Measurements from ENCODE around the gene ZNF804A. TPM values are rescaled to one million over a fixed set of nuclear protein-coding genes. Genes with fewer than 3 reads are reported as not detected.

The ZNF804A gene
- total and polyA plus RNA-seq, 2 of the 8 experiments (the other 6 are each of a cell fraction or from before 2014, with no cell fraction given): 0.02 TPM; not detected in 1

DNA sequence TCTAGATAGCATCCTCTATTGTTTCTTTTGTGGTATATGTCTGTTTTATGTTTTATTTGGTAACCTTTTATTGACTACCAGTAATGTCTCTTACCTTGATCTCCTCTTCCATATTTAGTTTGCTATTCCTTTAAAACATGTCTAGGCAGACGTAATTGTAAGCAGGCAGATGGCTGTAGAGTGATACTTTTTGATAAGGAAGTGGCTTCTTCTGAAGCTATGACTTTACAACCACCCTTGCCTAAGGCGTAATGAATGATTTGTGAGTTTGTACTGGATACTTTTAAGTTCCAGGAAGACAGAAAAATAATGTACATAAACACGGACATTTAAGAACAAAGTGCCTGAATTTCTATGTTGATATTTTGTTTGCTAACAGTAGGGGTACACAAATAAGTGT, 85.6 kb downstream of the ZNF804A start (continued):
- TF ChIP-seq, protein P1, sequence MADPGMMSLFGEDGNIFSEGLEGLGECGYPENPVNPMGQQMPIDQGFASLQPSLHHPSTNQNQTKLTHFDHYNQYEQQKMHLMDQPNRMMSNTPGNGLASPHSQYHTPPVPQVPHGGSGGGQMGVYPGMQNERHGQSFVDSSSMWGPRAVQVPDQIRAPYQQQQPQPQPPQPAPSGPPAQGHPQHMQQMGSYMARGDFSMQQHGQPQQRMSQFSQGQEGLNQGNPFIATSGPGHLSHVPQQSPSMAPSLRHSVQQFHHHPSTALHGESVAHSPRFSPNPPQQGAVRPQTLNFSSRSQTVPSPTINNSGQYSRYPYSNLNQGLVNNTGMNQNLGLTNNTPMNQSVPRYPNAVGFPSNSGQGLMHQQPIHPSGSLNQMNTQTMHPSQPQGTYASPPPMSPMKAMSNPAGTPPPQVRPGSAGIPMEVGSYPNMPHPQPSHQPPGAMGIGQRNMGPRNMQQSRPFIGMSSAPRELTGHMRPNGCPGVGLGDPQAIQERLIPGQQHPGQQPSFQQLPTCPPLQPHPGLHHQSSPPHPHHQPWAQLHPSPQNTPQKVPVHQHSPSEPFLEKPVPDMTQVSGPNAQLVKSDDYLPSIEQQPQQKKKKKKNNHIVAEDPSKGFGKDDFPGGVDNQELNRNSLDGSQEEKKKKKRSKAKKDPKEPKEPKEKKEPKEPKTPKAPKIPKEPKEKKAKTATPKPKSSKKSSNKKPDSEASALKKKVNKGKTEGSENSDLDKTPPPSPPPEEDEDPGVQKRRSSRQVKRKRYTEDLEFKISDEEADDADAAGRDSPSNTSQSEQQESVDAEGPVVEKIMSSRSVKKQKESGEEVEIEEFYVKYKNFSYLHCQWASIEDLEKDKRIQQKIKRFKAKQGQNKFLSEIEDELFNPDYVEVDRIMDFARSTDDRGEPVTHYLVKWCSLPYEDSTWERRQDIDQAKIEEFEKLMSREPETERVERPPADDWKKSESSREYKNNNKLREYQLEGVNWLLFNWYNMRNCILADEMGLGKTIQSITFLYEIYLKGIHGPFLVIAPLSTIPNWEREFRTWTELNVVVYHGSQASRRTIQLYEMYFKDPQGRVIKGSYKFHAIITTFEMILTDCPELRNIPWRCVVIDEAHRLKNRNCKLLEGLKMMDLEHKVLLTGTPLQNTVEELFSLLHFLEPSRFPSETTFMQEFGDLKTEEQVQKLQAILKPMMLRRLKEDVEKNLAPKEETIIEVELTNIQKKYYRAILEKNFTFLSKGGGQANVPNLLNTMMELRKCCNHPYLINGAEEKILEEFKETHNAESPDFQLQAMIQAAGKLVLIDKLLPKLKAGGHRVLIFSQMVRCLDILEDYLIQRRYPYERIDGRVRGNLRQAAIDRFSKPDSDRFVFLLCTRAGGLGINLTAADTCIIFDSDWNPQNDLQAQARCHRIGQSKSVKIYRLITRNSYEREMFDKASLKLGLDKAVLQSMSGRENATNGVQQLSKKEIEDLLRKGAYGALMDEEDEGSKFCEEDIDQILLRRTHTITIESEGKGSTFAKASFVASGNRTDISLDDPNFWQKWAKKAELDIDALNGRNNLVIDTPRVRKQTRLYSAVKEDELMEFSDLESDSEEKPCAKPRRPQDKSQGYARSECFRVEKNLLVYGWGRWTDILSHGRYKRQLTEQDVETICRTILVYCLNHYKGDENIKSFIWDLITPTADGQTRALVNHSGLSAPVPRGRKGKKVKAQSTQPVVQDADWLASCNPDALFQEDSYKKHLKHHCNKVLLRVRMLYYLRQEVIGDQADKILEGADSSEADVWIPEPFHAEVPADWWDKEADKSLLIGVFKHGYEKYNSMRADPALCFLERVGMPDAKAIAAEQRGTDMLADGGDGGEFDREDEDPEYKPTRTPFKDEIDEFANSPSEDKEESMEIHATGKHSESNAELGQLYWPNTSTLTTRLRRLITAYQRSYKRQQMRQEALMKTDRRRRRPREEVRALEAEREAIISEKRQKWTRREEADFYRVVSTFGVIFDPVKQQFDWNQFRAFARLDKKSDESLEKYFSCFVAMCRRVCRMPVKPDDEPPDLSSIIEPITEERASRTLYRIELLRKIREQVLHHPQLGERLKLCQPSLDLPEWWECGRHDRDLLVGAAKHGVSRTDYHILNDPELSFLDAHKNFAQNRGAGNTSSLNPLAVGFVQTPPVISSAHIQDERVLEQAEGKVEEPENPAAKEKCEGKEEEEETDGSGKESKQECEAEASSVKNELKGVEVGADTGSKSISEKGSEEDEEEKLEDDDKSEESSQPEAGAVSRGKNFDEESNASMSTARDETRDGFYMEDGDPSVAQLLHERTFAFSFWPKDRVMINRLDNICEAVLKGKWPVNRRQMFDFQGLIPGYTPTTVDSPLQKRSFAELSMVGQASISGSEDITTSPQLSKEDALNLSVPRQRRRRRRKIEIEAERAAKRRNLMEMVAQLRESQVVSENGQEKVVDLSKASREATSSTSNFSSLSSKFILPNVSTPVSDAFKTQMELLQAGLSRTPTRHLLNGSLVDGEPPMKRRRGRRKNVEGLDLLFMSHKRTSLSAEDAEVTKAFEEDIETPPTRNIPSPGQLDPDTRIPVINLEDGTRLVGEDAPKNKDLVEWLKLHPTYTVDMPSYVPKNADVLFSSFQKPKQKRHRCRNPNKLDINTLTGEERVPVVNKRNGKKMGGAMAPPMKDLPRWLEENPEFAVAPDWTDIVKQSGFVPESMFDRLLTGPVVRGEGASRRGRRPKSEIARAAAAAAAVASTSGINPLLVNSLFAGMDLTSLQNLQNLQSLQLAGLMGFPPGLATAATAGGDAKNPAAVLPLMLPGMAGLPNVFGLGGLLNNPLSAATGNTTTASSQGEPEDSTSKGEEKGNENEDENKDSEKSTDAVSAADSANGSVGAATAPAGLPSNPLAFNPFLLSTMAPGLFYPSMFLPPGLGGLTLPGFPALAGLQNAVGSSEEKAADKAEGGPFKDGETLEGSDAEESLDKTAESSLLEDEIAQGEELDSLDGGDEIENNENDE (IDR thresholded peaks at IDR 0.05; ENCODE audit: insufficient replicate concordance, low read length): no peak
- TF ChIP-seq, protein P2, sequence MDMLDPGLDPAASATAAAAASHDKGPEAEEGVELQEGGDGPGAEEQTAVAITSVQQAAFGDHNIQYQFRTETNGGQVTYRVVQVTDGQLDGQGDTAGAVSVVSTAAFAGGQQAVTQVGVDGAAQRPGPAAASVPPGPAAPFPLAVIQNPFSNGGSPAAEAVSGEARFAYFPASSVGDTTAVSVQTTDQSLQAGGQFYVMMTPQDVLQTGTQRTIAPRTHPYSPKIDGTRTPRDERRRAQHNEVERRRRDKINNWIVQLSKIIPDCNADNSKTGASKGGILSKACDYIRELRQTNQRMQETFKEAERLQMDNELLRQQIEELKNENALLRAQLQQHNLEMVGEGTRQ (IDR thresholded peaks at IDR 0.05; ENCODE audit: low read length): no peak
- TF ChIP-seq FOSL1 (IDR thresholded peaks at IDR 0.05; ENCODE audit: insufficient read depth, low read depth, low read length) (no peak), CTBP2 (IDR thresholded peaks at IDR 0.05; ENCODE audit: borderline replicate concordance, insufficient read depth, insufficient read length, low read length) (no peak)

Data from H1 (cell line).